AG09319 (cell line): ENCODE results near the gene ECE2.

Source experiments
- DNase-seq: peaks from one replicate; pipeline ENCODE4 v3.0.0-alpha.2; 2010; ENCODE audit warnings: low read depth; ENCODE audit errors: extremely low read depth
- CTCF ChIP-seq: IDR thresholded peaks from 2 replicates; pipeline ENCODE4 v1.5.1; 2011; ENCODE audit warnings: low read depth, mild to moderate bottlenecking, inconsistent platforms, low read length, moderate library complexity

ECE2 gene

GRCh38 chr3:184320104-184320445, 44.3 kb downstream of the ECE2 start:
- TF ChIP-seq CTCF, result no peak
- DNase-seq, result peak; percentile 95

GRCh38 chr3:184321666-184322065, 45.8 kb downstream of the ECE2 start:
- DNase-seq, result no peak
- TF ChIP-seq CTCF, result no peak

- DNase-seq, result no peak
- TF ChIP-seq CTCF, result no peak
Measured at GRCh38 chr3:184322731-184323487, 47.1 kb downstream of the ECE2 start.

- TF ChIP-seq CTCF, result no peak
- DNase-seq, result no peak
Measured at GRCh38 chr3:184323696-184324095, 47.9 kb downstream of the ECE2 start.

GRCh38 chr3:184325269-184325668, 49.4 kb downstream of the ECE2 start:
- DNase-seq, result no peak

GRCh38 chr3:184325715-184326369, 50.0 kb downstream of the ECE2 start:
- TF ChIP-seq CTCF, result no peak
- DNase-seq, result no peak

More at GRCh38 chr3:184325269-184325668, 49.4 kb downstream of the ECE2 start:
- no peak for TF ChIP-seq CTCF

- TF ChIP-seq CTCF, result no peak
- no peak for DNase-seq
Measured at GRCh38 chr3:184327171-184327570, 51.3 kb downstream of the ECE2 start.
